NCI-H510A treated with DMSO at 0.1 percent for 48 hours (cell line): ENCODE measurements around the gene SMAGP.
"Not testable (repeated sequence)": the region's sequence is repeated elsewhere in the genome, so short reads cannot be mapped to it uniquely, and the experiment has no call there.

Experiments
- DNase-seq: peaks from one replicate; lab custom pipeline; 2025; lab: John Stamatoyannopoulos, UW

SMAGP gene

DNA sequence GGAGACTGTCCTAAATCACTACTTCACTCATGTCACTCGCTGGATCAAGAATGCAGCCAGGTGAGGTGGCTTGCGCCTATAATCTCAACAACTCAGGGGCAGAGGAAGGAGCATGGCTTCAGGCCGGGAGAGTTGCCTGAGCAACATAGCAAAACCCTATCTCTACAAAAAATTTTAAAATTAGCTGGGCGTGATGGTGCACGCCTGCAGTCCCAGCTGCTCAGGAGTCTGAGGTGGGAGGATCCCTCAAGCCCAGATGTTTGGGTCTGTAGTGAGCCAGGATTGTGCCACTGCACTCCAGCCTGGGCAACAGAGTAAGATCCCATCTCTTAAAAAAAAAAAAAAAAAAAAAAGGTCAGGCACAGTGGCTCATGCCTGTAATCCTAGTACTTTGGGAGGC lies 5.9 kb downstream of the SMAGP start:
- no peak for DNase-seq

DNA sequence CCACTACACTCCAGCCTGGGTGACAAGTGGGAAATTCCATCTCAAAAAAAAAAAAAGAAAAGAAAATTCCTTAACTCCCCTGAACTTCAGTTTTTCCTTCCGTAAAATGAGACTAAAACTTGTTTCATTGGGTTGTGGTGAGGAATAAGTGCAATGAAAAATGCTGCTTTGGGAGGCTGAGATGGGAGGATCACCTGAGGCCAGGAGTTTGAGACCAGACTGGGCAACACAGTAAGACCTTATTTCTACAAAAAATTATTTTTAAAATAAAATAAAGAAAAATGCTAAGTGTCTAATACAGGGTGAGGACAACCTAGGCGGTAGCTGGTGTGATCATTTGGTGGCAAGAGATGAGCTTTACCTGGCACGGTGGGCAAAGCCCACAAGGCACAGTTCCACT lies 6.9 kb downstream of the SMAGP start:
- DNase-seq, result no peak

DNA sequence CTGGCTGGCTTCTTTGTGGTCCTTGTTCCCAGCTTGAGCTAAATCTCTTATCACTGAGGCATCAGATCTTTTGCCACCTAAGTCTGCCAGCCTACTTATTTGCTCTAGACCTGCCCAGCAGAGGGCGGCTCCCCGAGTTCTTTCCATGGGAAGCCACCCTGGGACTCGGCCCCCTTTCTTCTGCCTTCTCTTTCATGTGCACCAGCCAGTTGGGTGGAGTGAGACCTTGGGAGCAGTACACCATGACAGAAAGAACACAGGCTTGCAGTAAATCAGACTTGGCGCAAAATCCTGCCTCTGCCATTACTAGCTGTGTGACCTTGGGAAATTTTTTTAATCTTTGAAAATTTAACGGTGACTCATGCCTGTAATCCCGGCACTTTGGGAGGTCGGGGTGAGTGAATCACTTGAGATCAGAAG lies 7.4 kb downstream of the SMAGP start:
- DNase-seq, result peak; percentile 17

DNA sequence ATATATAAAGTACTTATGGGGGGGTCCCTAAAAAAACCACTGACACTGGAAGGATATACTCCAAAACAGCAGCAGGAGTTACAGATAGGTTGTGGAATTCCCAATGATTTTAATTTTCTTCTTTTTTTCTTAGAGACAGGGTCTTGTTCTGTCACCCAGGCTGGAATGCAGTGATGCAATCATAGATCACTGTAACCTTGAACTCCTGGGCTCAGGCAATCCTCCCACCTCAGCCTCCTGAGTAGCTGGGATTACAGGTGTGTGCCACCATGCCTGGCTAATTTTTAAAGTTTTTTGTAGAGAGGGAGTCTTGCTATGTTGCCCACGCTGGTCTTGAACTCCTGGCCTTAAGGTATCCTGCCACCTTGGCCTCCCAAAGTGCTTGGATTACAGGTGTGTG lies 10.6 kb downstream of the SMAGP start:
- DNase-seq, result not testable (repeated sequence)

DNA sequence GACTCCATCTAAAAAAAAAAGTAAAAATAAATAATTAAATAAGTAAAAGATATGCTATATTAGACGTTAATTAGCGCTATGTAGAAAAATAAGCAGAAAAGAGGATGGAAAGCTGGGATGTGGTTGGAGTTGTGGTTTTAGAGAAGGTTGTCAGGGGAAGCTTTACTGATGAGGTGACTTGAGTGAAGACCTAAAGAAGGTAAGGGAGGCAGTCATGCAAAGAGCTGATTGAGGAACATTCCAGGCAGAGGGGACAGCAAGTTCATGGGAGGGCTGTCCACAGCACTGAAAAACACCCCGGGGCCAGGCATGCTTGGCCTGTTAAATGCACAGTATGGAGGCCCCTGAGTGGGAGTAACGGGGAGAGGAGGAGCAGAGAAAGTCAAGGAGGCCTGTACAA lies 15.7 kb downstream of the SMAGP start:
- no peak for DNase-seq

DNA sequence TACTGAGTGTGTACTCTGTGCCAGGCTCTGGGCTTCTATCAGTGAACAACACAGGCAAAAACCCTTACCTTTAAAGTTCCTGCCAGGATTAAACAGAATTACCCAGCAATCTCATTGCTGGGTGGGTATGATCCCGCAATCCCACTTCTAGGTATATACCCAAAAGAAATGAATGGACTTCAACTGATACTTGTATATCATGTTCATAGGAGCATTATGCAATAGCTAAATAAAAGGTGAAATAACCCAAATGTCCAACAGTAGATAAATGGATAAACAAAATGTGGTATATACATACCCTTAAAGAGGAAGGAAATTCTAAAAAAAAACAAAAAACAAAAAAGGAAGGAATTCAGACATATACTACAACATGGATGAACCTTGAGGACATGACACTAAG lies 16.9 kb downstream of the SMAGP start:
- no peak for DNase-seq

DNA sequence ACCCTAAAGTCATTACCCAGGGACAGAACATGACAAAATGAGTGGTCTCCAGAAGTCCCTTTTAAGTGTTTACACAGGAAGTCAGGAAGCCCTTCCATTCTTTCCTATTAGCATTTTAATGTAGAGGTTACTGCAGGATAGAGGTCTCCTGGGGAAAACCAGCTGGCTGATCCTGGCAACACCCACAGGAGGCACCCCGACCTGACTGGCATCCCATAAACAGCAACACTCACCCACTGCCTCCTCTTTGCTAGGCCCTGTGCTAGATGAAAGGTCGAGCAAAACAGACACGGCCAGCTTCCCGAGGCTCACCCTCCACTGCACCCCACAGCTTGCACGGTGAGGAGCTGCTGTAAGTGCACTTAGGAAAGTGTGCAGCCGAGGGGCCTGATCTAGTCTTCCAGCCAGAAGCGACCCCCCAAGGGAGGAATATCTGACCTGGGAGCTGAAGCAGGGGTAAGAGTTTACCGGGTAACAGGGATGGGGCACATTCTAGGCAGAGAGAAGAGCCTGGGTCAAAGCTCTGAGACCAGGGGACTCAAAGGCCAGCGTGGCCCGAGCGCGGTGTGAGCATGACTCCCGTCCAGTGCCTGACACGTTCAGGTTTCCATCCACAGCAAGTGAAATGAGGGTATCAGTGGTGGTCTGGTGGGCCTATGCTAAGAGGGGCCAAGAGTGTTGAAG lies 22.6 kb downstream of the SMAGP start:
- DNase-seq, result peak; percentile 9

DNA sequence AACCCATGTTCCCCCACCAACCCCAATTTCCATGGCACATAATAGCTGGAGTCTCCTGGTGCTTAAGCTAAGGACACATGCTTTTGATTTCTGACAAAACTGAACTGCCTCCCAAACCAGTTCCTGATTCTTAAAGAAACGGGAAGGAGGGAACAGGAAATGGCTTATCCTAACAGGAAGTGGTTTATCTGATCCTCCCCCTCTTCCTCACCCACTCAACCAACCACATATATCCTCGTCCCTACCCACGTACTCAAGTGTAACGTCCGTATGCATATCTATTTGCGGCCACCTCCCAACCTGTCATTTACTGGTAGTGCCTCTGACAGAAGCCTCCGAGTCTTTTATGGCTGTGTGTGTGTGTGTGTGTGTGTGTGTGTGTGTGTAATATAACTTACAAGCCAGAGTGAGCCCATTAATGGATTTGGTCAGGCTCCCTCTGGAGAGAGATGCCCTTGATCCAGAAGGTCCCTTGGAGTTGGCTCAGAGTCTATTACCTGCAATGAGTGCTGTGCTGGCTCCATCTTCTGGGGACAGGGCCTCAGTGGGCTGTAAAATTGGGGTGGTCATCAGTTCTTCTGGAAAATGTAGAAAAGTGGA lies 23.9 kb downstream of the SMAGP start:
- no peak for DNase-seq

DNA sequence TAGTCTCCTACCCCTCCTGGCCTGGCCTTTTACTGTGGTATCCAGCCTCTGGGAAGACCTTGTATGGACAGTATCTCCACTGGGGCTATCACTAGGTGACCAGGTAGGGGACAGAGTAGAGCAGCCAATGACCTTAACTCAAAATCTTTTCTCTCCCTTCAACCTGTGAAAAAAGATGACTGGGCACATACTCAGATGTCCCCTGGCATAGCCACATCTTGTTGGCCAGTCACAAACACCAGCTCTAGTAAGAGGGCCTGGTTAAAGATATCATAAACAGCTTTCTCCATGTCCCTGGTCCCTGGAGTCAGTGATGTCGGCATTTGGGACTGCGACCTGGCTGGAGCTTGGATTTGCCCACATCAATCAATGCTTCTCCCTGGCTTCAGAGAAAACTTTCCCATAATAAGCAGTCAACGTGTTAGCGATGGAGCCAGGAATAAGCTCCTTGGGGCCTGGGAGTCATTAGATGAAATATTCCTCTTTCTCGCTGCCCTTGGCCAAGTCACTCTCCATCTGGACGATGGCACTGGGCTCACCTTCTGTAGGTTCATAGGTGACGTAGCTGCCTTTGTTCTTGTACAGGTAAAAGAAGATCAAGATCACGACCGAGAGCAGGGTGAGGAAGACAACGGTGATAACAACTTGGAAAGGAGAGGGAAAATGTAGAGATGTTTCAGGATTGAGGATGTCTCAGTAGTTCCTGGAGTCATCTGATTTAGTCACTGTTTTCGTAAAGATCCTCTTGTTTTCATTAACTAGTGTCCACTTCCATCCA lies 24.6 kb downstream of the SMAGP start:
- no peak for DNase-seq

DNA sequence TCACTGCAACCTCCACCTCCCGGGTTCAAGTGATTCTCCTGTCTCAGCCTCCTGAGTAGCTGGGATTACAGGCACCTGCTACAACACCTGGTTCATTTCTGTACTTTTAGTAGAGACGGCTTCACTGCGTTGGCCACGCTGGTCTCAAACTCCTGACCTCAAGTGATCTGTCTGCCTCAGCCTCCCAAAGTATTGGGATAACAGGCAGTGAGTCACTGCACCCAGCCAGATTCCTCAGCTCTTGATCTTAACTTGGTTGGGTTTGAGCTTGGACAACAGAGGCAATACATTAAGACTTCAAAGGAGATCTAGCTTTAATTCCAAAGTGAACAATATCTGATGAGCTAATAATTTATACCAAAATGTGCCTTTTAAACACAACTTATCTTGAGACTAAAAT lies 25.9 kb downstream of the SMAGP start:
- DNase-seq, result no peak

DNA sequence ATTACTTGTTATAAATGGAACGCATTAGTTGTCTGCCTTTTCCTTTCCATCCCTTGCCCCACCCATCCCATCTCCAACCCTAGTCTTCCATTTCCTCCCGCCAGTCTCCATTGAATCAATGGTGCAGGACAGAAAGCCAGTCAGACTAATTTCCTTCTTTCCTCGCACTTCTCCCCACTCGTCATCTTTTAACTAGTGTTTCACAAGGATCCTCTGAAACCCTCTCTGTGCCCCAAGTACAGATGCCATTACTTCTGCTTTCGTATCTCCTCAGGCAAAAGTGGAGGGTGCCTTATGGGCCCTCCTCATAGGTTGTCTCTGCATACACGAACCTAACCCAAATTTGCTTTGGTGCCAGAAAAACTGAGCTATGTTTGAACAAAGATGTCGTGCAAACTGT lies 27.3 kb downstream of the SMAGP start:
- no peak for DNase-seq

DNA sequence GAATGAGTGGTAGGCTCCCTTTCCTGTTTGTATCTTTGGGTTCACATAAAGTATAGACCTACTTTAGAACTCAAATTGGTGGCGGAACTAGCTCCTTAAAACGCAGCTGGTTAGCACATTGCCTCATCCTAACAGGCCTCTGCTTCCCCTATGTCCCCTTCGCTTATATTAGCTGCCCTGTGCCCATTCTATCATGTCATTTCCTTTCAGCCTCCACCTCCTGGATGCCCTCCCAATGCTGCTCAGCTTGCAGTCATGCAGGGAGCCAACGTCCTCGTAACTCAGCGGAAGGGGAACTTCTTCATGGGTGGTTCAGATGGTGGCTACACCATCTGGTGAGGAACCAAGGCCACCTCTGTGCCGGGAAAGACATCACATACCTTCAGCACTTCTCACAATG lies 28.1 kb downstream of the SMAGP start:
- DNase-seq, result no peak

DNA sequence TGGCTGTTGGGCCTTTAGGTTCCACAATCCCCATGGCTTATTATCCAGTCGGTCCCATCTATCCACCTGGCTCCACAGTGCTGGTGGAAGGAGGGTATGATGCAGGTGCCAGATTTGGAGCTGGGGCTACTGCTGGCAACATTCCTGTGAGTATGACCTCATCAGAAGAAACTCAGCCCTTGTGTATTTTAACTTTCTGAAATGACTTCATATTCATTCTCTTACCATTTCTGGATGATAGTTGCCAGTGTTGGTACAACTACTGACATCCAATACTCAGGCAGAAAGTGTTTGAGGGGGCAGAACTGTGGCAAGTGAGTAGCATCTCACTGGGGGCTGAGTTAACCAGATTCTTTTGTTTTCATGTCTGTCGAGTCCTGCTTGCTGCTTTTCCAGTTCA lies 29.2 kb downstream of the SMAGP start:
- no peak for DNase-seq

DNA sequence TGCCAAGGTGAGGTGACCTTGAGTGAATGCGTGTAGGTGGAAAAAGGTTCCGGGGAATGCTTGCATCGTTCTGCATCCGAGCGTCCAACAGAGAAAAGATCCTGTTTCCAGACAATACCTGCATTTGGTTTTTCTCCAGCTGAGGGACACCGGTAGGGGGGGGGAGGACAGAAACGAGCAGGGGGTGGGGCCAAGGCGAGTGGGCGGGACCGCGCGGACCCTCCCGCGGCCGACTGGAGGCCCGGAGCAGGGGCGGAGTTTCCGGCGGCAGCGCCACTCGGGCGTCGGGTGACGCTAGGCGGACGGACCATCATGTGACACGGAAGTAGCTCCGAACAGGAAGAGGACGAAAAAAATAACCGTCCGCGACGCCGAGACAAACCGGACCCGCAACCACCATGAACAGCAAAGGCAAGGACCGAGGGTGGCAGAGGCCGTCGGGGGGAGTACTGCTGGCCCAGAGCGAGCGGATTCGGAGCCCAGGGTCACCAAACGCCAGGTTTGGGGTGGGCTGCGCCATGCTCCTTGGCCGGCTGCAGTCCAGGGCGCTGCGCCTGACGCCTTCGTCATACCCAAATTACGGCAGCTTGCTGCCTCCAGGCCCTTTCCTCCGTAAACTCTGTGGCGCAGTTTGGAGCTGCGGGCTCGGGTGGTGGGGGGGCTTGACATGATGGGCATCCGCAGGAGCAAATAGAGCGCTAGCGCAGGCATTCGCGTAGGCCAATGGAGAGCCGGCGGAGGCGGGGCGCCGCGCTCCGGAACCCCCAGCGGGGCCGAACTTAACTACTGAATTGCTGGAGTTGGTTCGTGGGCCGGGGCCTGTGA lies 31.5 kb downstream of the SMAGP start, which contains the start of gene DAZAP2:
DAZAP2 (plus strand) TSS at position 317 of the 825 bp plus-strand sequence; CDS start at position 399, 82 bp downstream.
- DNase-seq, result peak; percentile 86

DNA sequence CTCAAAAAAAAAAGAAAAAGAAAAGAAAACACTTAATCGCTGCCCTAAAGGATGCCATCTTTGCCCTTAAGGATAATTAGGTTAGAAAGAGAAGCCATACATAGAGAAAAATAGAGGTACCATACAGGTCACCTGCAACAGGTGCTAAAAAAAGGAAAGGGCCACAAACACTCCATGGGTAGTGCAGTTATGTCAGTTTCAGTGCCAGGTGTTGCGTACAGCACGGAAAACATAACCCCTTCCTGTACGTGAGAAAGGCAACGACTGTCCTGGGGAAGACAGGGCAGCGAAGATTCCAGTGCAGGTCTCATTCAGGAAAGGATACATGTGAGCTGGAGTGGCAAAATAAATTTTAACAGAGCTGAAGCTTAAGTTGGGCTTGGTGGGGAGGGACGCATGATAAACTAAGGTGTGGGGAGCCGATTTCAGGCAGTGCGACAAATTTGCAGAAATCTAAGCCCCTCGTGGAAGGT lies 32.1 kb downstream of the SMAGP start:
- peak; percentile 47 for DNase-seq

DNA sequence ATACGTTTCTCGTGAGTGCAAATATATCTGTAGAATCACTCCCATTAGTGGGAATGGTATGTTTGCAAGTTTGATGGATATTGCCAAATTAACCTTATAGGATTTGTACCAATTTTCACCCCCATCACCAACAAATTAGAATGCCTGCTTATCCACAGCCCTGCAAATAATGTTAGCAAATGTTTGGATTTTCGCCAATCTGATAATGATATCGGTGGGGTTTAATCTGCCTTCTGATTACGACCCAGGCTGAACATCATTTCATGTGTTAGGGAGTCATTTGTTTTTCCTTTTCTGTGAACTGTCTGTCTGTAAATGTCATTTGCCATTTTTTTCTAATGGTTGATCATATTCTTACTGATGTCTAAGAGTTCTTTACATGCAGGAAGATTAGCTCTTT lies 35.7 kb downstream of the SMAGP start:
- no peak for DNase-seq

DNA sequence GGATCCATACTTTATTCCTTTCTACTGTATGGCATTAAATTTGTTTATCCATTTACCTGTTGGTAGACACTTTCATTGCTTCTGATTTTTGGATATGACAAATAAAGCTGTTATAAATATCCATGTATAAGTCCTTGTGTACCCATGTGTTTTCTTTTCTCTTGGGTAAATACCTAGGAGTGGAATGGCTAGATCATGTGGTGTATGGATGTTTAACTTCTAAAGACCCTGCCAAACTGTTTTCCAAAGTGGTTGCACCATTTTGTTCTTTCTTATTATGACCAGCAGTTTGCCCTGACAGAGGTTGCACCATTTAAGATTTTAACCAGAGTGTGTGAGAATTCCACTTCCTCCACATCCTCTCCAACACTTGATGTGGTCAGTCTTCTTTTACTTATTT lies 37.6 kb downstream of the SMAGP start:
- no peak for DNase-seq

DNA sequence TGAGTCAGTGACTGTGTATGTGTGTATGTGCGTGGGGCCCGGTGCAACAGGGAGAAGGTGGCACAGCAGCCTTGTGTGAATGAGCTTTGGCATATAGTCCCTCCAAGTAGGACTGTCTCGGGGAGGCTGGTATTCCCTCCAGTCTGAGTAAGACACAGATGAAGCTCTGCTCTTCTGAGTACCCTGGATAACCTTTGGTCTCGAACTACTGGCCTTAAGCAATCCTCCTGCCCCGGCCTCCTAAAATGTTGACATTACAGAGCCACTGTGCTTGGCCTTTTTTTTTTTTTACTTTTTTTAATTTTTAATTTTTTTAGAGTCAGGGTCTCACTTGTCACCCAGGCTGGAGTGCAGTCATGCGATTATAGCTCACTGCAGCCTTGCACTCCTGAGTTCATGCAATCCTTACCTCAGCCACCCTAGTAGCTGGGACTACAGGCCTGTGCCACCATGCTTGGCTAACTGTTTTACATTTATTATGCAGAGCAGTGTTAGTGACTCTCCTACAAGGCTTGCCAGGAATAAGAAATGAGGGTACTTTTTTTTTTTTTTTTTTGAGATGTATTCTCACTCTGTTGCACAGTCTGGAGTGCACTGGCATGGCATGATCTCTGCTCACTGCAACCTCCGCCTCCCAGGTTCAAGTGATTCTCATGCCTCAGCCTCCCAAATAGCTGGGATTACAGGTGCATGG lies 41.0 kb downstream of the SMAGP start:
- no peak for DNase-seq

DNA sequence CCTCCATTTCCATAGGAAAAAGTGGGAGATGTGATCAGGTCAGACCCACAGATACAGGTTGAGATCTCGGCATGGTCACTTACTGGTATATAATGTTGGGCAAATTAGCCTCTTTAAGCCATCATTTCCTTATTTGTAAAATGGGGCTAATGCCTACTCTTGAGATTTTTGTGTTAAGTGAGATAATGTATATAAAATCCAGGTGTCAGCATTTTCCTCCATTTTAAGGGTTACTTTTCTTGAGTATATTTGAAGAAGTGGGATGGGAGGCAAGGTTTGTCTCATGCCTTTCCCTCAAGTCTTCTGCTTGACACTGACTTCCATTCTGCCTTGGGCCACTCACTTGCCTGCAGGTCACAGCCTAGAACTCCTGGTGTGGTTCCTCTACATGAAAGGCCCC lies 42.3 kb downstream of the SMAGP start:
- DNase-seq, result no peak

DNA sequence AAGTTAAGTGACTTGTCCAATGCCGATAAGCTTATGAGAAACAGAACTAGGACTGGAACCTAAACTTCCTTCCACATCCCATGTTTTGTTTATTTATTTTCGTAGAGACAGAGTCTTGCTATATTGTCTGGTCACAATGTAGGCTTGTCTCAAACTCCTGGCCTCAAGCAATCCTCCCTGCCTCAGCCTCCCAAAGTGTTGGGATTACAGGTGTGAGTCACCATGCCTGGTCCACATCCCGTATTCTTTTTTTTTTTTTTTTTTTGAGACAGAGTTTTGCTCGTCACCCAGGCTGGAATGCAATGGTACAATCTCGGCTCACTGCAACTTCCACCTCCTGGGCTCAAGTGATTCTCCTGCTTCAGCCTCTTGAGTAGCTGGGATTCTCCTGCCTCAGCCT lies 43.1 kb downstream of the SMAGP start:
- DNase-seq, result not testable (repeated sequence)

DNA sequence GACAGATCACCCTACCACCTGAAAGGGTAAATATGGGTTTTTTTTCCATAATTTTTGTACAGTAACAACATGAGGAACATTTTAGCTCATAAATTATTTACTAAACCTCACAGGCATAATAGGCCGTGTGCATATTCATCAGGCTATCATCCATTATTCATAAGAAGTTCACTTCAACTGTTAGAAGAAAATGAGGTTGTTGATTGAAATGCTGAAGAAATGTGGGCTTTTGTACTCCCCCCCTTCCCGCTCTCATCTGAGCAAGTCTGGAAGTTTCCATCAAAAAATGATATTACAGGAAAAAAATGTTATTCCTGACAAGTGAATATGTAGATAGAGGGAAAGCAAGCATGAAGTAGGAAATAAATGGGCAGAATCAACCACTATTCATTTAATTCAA lies 44.4 kb downstream of the SMAGP start:
- no peak for DNase-seq

DNA sequence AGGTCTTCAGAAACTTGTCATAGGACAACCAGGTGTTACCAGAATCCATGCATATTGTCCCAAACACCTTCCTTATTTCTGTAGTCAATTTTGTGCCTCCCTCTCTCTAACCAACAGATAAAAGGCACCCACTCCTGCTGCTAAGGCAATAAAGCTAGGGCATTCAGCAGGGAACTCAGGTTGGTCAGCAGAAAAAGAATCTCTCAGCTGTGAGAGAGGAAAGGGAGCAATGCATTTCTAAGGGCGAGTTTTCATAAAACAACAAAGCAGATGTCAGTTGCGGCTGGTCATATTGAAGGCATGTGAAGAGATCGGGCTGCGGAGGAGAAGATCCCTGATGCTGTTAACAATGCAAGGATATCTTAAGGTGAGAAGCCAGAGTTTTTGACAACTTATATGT lies 45.0 kb downstream of the SMAGP start:
- DNase-seq, result no peak
